Cortex of kidney (tissue), 1 donor: ENCODE results near the gene SPC25.
"Not testable (repeated sequence)": the region's sequence is repeated elsewhere in the genome, so short reads cannot be mapped to it uniquely, and the experiment has no call there.

Experiments used
- DNase-seq: peaks from one replicate; lab custom pipeline; 2025; lab: John Stamatoyannopoulos, UW

SPC25 gene, protein sequence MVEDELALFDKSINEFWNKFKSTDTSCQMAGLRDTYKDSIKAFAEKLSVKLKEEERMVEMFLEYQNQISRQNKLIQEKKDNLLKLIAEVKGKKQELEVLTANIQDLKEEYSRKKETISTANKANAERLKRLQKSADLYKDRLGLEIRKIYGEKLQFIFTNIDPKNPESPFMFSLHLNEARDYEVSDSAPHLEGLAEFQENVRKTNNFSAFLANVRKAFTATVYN

GRCh38 chr2:168890006-168890782 is at the start of gene SPC25:
SPC25 (minus strand) TSS chr2:168890430; CDS start chr2:168889519, 911 bp downstream.
- no peak for DNase-seq

GRCh38 chr2:168939918-168940317 is 49.7 kb upstream of the SPC25 start:
- no peak for DNase-seq

GRCh38 chr2:168939061-168939460 is 48.8 kb upstream of the SPC25 start:
- DNase-seq, result no peak

DNA sequence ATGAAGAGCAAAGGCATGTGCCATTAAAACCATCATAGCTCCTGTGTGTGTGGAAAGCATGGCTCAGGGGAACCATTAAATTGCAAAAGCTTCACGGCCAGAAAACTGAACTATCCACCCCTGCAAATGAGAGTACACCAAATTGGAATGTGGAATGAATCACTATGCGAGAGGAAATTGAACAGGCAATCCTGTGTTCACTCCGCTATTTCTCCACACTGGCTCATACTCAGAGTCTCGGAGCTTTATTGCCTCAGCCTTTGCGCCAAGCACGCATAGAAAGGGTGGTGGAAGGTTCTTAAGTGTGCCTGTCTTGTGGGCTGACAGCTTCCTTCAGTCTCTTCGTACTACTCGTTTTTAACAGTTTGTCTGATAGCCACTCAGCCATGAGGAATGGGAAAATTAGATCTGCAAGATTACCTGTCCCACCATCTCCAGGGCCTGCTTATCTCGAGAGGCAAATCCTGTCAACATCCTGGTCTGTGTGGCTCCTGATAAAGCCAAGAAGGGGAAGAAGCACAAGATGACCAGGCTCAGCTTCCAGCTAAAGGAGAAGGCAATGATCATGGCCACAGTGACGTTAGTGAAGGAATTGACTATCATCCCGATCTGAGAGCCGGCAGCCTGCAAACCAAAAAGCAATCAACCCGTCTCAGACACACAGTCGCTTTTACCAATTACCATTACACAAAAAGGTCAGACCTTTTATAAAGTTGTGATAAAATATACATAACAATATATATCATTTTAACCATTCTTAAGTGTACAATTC is 45.8 kb upstream of the SPC25 start:
- no peak for DNase-seq

- DNase-seq, result no peak
These were observed 44.6 kb upstream of the SPC25 start for GRCh38 chr2:168934826-168935225.

- DNase-seq, result not testable (repeated sequence)
These were observed 41.9 kb upstream of the SPC25 start for GRCh38 chr2:168932174-168932573.

- DNase-seq, result no peak
These were observed 40.0 kb upstream of the SPC25 start for GRCh38 chr2:168930242-168930641.

DNA sequence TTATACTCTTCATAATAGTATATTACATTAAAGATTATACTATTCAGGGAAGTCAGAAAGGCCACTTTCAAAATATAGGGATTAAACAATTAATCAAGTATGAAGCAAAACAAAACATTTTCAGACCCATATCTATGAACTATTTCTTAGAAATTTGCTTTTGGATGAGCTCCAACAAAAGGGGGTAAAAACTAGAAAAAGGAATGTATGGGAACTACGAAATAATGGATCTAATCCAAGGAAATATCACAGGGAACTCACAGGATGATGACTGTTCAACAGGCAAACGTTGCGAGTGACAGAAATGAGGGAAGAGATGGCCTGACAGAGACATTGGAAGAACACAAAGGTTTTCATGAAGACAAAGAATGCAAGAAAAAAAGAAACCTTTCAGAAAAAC is 38.8 kb upstream of the SPC25 start:
- no peak for DNase-seq

DNA sequence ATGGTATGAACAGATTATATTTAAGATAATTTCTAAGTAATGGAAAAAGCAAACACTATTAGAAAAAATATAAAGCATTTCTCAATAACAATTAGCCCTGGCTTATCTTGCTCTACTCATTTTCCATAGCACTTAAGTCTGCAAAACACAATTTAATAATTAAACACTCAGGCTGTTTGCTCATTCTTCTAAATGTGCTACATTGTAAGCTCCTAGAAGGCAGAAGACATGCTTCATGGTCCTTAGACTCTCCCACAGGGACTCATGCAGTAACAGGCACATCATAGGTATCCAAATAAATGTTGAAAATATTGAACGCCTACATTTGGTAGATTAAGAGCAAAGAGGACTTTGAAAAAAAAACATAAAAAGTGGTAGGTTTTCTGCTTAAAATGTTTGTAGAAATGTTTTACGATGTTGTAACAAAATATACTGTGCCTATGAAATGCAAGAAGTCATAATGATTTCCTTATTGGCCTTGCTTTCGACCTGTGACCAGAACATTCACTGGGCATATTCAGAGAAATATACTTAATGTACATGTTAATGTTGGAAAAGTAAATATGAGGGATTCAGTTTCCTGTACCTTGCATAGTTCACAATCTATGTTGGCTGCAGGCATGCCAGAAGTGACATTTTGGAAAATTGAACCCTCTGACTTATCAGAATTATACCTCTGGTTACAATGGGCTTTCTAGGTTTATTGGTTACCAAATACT is 38.0 kb upstream of the SPC25 start:
- DNase-seq, result no peak

DNA sequence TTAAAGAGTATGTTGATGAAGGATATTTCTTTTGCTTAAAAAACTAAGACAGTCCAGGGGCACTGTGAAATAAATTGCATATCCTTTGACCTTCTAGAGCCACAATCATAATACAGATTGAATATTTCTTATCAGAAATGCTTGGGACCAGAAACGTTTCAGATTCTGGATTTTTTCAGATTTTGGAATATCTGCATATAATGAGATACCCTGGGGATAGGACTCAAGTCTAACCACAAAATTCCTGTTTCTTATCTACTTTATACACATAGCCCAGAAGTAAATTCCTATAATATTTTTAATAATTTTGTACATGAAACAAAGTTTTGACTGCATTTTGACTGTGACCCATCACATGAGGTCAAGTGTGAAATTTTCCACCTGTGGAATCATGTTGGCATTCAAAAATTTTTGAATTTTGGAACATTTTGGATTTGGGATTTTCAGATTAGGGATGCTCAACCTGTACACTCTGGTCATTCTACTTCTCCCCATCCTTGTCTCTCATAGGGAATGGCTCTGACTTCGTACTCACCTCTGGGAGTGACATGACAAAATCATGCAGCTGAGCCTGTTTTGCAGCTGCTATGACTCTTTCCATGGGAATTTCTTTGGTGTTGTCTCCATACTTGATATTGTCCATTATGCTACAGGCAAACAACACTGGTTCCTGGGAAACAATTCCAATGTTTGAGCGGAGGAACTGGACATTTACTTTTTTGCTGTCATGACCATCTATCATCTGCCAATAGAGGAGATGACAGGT is 36.6 kb upstream of the SPC25 start:
- no peak for DNase-seq

DNA sequence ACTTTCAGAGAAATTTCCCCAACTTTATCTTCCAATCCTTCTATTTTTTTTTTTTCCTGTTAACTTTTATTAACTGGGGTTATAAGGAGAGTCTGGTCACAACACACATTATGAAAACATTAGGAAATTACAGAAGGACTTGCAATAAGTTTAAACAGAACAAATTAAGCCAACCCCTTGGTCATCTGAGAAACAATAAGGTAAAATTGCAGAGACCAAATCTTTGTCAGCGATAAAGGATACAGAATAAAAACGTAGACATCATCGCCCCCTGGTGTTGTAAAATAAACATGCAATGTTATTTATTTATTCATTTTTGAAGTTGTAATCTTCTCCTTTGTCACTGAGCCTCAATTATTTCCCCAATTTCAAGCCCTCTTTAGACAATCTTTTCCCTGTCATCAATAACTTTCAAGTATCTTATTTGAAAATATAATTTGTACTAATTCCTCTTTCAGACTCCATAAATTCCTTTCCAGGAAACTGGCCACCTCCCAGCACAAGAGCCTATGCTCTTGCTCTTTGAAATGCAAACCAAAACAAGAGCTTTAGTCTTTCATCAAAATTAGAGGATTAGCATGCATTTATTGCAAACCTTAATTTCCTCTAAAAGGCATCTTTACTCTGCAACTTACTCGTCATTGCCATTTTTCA is 30.4 kb upstream of the SPC25 start:
- no peak for DNase-seq

DNA sequence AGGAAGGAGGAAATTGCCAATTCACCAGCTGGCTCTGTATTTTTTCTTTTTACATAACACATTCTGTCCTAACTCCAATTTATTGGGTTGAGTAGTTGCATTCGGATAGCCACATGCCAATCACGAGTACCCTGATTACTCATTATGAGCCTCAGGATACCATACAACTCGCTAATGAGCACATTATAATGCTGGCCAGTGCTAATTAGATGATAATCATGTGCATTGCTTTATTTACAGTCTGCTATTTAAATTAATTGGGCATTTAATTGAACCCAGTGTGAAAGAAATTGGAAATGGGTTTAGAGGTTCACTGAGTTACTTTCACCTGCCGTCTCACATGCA is 26.1 kb upstream of the SPC25 start:
- DNase-seq, result no peak

GRCh38 chr2:168915441-168916330 is 25.5 kb upstream of the SPC25 start:
- DNase-seq, result no peak

DNA sequence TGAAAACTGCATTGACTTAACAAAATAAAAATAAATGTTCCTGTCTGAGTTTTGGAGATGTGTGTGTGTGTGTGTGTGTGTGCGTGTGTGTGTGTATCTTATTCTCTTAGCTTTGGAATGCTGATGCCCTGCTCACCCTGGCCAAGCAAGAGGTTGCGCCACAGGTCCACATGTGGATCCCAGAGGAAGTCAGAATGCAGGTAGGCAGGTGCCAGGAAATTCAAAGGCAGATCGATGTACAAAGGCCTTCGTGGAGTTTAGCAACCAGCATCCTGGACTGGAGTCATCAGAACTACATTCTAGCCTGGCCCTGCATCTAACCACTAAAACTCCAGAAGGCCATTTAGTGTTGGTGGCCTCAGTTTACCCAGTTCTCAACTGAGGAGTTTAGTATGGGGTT is 23.3 kb upstream of the SPC25 start:
- no peak for DNase-seq

DNA sequence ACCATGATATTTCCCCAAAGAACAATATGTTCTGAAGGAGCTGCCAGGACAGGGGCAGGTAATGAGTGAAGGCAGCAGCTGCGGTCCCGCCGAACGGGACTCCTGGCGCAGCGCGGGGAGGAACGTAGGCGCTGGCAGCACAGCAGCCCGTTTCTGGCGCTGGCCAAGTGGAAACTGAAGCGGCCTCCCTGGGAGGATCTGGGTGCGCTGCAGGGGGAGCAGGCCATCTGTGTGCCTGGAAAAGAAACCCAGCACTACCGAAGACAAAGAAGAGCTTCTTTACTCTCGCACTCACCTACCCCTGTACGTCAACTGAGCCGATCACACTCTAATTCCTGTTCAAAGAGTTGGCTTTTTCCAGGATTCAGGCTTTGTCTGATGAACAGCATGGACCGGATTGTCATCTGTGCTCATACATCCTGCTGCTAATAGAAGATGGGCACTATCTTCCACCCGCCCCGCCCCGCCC is 22.7 kb upstream of the SPC25 start:
- DNase-seq, result no peak

GRCh38 chr2:168912466-168912865 is 22.2 kb upstream of the SPC25 start:
- DNase-seq, result no peak

GRCh38 chr2:168910330-168910729 is 20.1 kb upstream of the SPC25 start:
- no peak for DNase-seq

DNA sequence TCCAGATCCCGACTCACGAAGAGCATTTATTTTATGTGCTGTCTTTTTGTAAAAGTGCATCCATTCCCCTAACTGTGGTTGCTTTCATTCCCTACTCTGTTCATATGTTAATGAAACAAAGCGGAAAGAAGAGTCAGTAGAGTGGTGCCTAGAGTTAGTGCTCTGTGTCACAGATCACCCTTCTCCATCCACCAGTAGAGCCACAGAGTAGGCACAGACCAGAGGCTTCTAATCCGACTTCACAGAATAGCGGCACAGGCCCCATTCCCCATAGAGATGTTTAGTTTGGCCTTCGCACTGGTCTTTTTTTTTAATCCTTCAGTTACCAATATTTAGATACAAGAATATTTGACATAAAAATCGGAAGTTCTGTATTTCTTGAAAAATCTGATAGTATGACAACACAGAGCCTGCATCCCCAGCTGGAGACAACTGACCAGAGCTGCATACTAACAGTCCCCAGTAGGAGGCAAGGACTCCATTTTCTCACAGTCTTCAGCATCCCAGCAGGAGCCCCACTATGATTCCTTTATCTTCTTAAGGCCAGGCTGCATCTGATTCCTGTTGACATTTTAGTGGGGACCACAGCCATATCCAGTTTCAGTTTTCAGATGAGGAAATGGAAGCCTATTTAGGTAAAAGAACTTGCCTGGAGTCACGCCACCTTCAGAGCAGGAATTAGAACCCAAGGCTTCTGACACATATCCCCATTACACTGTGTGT is 17.9 kb upstream of the SPC25 start:
- DNase-seq, result no peak

GRCh38 chr2:168904358-168904757 is 14.1 kb upstream of the SPC25 start:
- no peak for DNase-seq
